ENCODE data around the gene WNK2.

The WNK2 gene

DNA sequence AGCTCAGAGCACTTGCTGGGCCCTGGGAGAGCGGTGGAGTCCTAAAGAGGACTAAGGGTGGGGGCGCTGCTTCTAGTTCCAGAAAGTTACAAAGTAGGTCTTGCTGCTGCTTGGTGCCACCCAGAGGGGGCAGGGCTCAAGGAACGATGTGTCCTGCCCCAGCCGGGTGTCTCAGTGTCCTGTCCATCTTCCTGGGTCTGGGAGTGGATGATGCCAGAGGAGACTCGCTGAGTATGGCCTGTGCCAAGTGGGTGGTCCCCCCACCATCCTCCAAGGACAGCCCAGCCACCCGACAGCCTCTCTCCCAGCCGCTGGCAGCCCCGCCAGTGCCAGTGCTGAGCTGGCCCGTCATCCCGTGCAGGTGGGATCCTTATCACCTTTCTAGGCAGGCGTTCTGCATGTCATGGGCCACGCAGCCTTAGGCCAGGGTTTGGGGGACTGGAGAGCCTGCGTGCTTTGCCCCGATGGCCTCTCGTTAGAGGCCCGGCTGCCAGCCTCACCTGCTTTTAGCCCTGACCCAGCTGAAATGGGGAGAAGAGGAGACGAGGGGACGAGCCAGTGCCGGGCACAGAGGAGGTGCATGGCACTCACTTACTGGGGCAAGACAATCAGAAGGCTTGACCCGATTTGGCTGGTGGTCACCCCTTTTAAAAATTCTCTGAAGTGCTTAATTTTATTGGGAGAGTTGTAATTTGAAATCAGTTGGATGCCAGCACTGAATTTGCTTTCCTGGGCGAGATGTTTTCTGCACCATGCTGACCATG is 5.6 kb downstream of the WNK2 start:
- Histone ChIP-seq H3K9me3 (ENCODE audit: insufficient read depth, low read length) (no peaks in the 10 kb centered on the region), H3K9ac (ENCODE audit: low read length) (no peak overlapping the region), H4K20me1 (ENCODE audit: low read depth, low read length) (no peaks in the 10 kb centered on the region), H2AFZ (ENCODE audit: low read depth, low read length, severe bottlenecking) (no peak overlapping the region), H3K27me3 (ENCODE audit: low read length) (no peaks in the 10 kb centered on the region), H3K79me2 (ENCODE audit: insufficient read depth, low read length) (no peaks in the 10 kb centered on the region), H3K36me3 (ENCODE audit: low read length) (no peaks in the 10 kb centered on the region), H3K9me2 (replicated peaks; ENCODE audit: insufficient read depth, low read length) (no peaks in the 10 kb centered on the region), H3K4me2 (ENCODE audit: low read depth, low read length, poor library complexity, severe bottlenecking) (no peak overlapping the region), H3K27ac (ENCODE audit: low read depth, low read length) (no peak overlapping the region), H3F3A (ENCODE audit: insufficient read depth) (no peaks in the 10 kb centered on the region), H3K4me3 (ENCODE audit: insufficient read depth, low read length, poor library complexity, severe bottlenecking) (no peak overlapping the region)
- TF ChIP-seq EZH2phosphoT487 (conservative IDR thresholded peaks at IDR 0.05; ENCODE audit: low read length), result no peak
- no peak for TF ChIP-seq CTCF (IDR thresholded peaks at IDR 0.05; ENCODE audit: insufficient read depth, low read length, poor library complexity, severe bottlenecking)

DNA sequence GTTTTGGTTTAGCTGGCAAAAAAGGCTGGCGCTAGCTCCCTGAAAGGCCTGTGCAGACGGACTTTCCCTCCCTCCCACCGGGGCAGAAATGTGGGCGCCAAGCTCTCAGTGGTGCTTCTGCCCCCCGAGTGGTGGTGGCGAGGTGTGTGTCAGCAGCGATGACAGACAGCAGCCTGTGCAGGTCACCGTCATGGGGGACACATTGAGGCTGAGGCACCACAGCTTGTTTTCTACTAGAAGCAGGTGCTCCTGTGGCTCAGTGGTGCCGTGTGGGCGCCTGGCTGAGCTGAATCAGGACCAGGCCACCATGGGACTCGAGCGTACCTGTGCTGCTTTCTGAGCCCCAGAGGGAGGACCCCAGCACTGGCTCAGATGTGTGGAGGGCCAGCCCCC is 6.2 kb downstream of the WNK2 start:
- no peak overlapping the region for H2AFZ ChIP-seq (ENCODE audit: low read depth, low read length, severe bottlenecking)
- no peak overlapping the region for H3K4me3 ChIP-seq (ENCODE audit: insufficient read depth, low read length, poor library complexity, severe bottlenecking)

GRCh38 chr9:93190656-93191353 is 6.9 kb downstream of the WNK2 start:
- Histone ChIP-seq H3K27ac (ENCODE audit: low read depth, low read length) (no peak overlapping the region), H3K9me2 (replicated peaks; ENCODE audit: insufficient read depth, low read length) (no peaks in the 10 kb centered on the region), H2AFZ (ENCODE audit: low read depth, low read length, severe bottlenecking) (no peak overlapping the region), H3F3A (ENCODE audit: insufficient read depth) (no peaks in the 10 kb centered on the region), H3K9me3 (ENCODE audit: insufficient read depth, low read length) (no peaks in the 10 kb centered on the region), H4K20me1 (ENCODE audit: low read depth, low read length) (no peaks in the 10 kb centered on the region), H3K27me3 (ENCODE audit: low read length) (no peaks in the 10 kb centered on the region), H3K4me2 (ENCODE audit: low read depth, low read length, poor library complexity, severe bottlenecking) (no peak overlapping the region), H3K36me3 (ENCODE audit: low read length) (no peaks in the 10 kb centered on the region), H3K79me2 (ENCODE audit: insufficient read depth, low read length) (no peaks in the 10 kb centered on the region), H3K4me3 (ENCODE audit: insufficient read depth, low read length, poor library complexity, severe bottlenecking) (no peak overlapping the region), H3K9ac (ENCODE audit: low read length) (no peak overlapping the region)
- TF ChIP-seq EZH2phosphoT487 (conservative IDR thresholded peaks at IDR 0.05; ENCODE audit: low read length), result no peak

More for the DNA sequence above, 6.2 kb downstream of the WNK2 start:
- Histone ChIP-seq H3K9me3 (ENCODE audit: insufficient read depth, low read length) (no peaks in the 10 kb centered on the region), H3K9ac (ENCODE audit: low read length) (no peak overlapping the region), H3K79me2 (ENCODE audit: insufficient read depth, low read length) (no peaks in the 10 kb centered on the region), H3K27ac (ENCODE audit: low read depth, low read length) (no peak overlapping the region), H3K9me2 (replicated peaks; ENCODE audit: insufficient read depth, low read length) (no peaks in the 10 kb centered on the region), H3F3A (ENCODE audit: insufficient read depth) (no peaks in the 10 kb centered on the region), H3K27me3 (ENCODE audit: low read length) (no peaks in the 10 kb centered on the region), H3K4me2 (ENCODE audit: low read depth, low read length, poor library complexity, severe bottlenecking) (no peak overlapping the region), H3K36me3 (ENCODE audit: low read length) (no peaks in the 10 kb centered on the region), H4K20me1 (ENCODE audit: low read depth, low read length) (no peaks in the 10 kb centered on the region)
- TF ChIP-seq CTCF (IDR thresholded peaks at IDR 0.05; ENCODE audit: insufficient read depth, low read length, poor library complexity, severe bottlenecking) (no peak), EZH2phosphoT487 (conservative IDR thresholded peaks at IDR 0.05; ENCODE audit: low read length) (no peak)

DNA sequence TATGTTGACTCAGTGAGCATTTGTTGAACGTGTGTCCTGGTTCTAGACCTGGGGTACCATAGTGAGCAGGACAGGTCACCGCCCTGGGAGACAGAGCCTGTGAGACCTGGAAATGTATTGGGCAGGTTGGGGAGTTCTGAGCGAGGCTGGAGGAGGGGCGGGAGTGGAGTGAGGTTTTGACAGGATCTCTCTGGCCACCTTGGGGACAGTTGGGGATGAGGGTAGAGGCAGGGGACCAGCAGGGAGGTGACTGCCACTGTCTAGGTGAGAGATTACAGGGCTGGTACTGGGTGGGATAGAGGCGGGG is 7.4 kb downstream of the WNK2 start:
- Histone ChIP-seq H3K27me3 (ENCODE audit: low read length) (no peaks in the 10 kb centered on the region), H3K9me2 (replicated peaks; ENCODE audit: insufficient read depth, low read length) (no peaks in the 10 kb centered on the region), H4K20me1 (ENCODE audit: low read depth, low read length) (no peaks in the 10 kb centered on the region), H3F3A (ENCODE audit: insufficient read depth) (no peaks in the 10 kb centered on the region), H3K79me2 (ENCODE audit: insufficient read depth, low read length) (no peaks in the 10 kb centered on the region), H3K9me3 (ENCODE audit: insufficient read depth, low read length) (no peaks in the 10 kb centered on the region), H2AFZ (ENCODE audit: low read depth, low read length, severe bottlenecking) (no peak overlapping the region), H3K4me3 (ENCODE audit: insufficient read depth, low read length, poor library complexity, severe bottlenecking) (no peak overlapping the region), H3K9ac (ENCODE audit: low read length) (no peak overlapping the region), H3K27ac (ENCODE audit: low read depth, low read length) (no peak overlapping the region), H3K4me2 (ENCODE audit: low read depth, low read length, poor library complexity, severe bottlenecking) (no peak overlapping the region), H3K36me3 (ENCODE audit: low read length) (no peaks in the 10 kb centered on the region)
- no peak for TF ChIP-seq EZH2phosphoT487 (conservative IDR thresholded peaks at IDR 0.05; ENCODE audit: low read length)
- TF ChIP-seq CTCF (IDR thresholded peaks at IDR 0.05; ENCODE audit: insufficient read depth, low read length, poor library complexity, severe bottlenecking), result no peak
